Stimulated activated CD4-positive, alpha-beta T cell treated with anti-CD3 and anti-CD28 coated beads, Interleukin-4, amount 100 ng/mL, for 24 hours (primary cell): ENCODE measurements around the gene PAGE2B.
"Not testable (repeated sequence)": the region's sequence is repeated elsewhere in the genome, so short reads cannot be mapped to it uniquely, and the experiment has no call there.

Experiments used
- DNase-seq: peaks from one replicate; pipeline ENCODE4 v3.0.0-alpha.2; 2020

Gene PAGE2B

GRCh38 chrX:55111578-55112254 is 36.9 kb downstream of the PAGE2B start:
- DNase-seq = no peak

DNA sequence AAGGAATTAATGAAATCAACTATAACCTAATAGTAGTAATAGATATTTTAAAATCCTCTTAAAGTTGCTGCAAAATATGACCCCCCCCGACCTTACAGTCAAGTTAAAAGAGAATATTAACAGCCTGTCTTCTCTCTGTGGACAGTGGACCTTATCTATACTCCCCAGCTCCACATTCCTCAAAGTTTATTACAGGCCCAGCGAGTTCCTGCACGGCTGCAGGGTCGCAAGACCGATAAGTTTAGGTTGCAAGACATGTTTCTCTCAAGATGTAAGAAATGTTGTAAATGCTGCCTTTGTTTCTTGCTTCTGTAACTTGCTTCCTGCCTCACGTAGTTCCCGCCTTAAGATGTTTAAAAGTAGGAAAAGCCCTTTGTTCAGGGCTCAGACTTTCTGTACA is 41.8 kb downstream of the PAGE2B start:
- DNase-seq = not testable (repeated sequence)

- DNase-seq = no peak
Observed at GRCh38 chrX:55118574-55118973, 43.7 kb downstream of the PAGE2B start.

- DNase-seq = no peak
Observed at GRCh38 chrX:55119271-55119670, 44.4 kb downstream of the PAGE2B start.

DNA sequence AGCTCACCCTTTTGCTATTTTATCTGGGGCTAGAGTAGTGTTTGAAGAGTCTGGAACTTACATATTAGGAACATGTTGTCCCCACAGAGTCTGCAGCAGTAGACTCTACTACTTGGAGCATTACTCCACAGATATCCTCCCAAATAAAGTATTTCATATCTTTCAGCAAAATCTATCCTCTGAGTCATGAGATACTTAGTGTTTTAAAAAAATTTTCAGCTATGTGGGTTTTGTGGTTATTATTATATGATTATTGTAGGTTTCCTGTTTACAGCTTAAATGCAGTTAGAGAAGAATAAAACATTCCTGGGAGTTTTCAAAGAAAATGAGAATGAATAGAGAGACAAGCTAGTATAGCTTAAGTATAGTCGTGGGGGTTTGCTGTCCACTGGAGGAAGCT is 44.9 kb downstream of the PAGE2B start:
- DNase-seq = no peak

DNA sequence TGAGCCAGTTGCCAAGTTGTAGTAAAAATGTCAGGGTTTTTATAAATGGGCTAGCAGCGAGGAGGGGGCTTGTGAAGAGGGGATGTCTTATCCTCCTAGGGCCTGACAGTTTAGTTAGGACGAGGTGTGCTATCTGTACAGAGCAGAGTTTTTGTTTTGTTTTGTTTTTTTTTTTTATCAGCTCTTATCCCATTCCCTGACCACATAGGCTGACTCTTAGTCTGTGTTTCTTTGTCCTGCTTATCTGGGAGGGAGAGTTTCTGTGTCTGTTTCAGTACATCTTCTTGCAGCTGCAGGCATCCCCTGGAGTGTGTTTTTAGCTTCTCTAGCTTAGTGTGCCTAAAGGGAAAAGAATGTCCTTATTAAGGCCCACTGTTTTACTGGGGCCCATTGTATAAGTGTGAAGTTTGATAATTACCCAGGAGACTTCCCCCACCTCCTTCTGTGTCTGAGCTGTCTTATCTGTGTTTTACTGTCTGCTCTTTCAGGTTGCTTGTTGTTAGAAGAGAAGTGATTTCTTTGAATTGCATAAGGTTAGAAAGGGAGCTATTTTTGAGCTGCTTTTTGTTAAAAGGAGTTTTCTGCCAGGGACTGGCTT is 46.0 kb downstream of the PAGE2B start:
- DNase-seq = no peak

DNA sequence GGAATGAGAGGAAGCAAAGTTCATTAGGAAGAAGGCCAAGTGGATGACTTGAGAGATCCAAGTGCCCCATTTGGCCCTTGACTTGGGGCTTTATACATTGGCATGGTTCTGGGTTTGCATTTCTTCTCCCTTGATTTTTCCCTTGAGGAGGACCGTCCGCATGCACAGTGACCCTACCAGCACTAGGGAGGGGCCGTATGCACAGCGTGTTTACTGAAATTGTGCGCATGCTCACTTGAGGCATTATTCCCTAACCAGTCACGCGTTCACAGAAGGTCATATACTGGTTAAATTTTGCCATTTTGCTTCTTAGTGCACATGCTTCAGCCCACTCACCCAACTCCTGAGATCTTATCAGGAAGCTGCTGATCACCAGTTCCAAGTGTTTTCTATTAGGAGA is 49.1 kb downstream of the PAGE2B start:
- no peak for DNase-seq

DNA sequence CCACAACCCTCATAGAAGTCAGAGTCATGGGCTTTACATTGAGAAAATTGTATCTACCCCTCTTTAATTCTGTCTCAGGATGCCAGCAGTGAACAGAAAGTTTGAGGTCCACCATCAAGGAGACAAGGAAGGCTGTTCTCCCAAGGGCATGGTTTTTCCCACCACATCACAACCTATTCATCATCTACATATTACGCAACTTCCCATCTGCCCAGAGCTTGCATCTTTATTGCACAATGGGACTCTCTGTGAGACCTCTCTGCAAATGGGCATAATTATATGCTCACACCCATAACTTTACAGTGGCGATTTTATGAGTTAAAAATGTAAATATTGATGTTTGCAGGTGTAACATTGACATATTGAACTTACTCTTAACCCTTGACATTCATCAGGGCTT is 52.9 kb downstream of the PAGE2B start:
- no peak for DNase-seq
